GM18867 (cell line): ENCODE results near the gene ZNF439.
"Not testable (repeated sequence)": the region's sequence is repeated elsewhere in the genome, so short reads cannot be mapped to it uniquely, and the experiment has no call there.

ENCODE experiments used
- ATAC-seq: cut with Tn5 transposase; IDR thresholded peaks from one replicate; pipeline ENCODE4 v1.9.1; 2021; ENCODE audit warnings: mild to moderate bottlenecking, moderate library complexity; ENCODE audit not compliant: unreplicated experiment

ZNF439 gene

GRCh38 chr19:11867766-11868165, 19.2 kb downstream of the ZNF439 start:
- not testable (repeated sequence) for ATAC-seq

GRCh38 chr19:11868188-11868587, 19.7 kb downstream of the ZNF439 start:
- no peak for ATAC-seq

GRCh38 chr19:11872624-11873023, 24.1 kb downstream of the ZNF439 start:
- no peak for ATAC-seq

GRCh38 chr19:11873762-11874161, 25.2 kb downstream of the ZNF439 start:
- ATAC-seq = no peak

GRCh38 chr19:11879687-11880266, 31.3 kb downstream of the ZNF439 start:
- not testable (repeated sequence) for ATAC-seq

GRCh38 chr19:11880598-11880997, 32.1 kb downstream of the ZNF439 start:
- no peak for ATAC-seq

- no peak for ATAC-seq
Observed at GRCh38 chr19:11881151-11881800, 32.8 kb downstream of the ZNF439 start.

- no peak for ATAC-seq
Observed at GRCh38 chr19:11882606-11883005, 34.1 kb downstream of the ZNF439 start.

- ATAC-seq = no peak
Observed at GRCh38 chr19:11887234-11887610, 38.7 kb downstream of the ZNF439 start.

GRCh38 chr19:11887611-11888531, 39.3 kb downstream of the ZNF439 start, which contains the start of gene ZNF69:
Gene ZNF69, plus strand, starts transcription at chr19:11887782. Its CDS starts 142 bp downstream, at chr19:11887924.
- ATAC-seq = no peak

GRCh38 chr19:11889901-11890300, 41.4 kb downstream of the ZNF439 start:
- ATAC-seq = not testable (repeated sequence)

GRCh38 chr19:11890634-11891033, 42.1 kb downstream of the ZNF439 start:
- ATAC-seq = no peak

GRCh38 chr19:11894851-11895250, 46.3 kb downstream of the ZNF439 start:
- no peak for ATAC-seq

GRCh38 chr19:11902228-11902627, 53.7 kb downstream of the ZNF439 start:
- ATAC-seq = no peak

GRCh38 chr19:11905928-11906327, 57.4 kb downstream of the ZNF439 start:
- ATAC-seq = no peak

- not testable (repeated sequence) for ATAC-seq
Observed at GRCh38 chr19:11911937-11912336, 63.4 kb downstream of the ZNF439 start.

GRCh38 chr19:11914417-11915051, 66.0 kb downstream of the ZNF439 start:
- ATAC-seq = not testable (repeated sequence)
